Mesenchymal stem cell (in vitro differentiated cells and primary cell): Measurements from ENCODE around the gene PARD3.

Experiments used
- DNase-seq: peaks from one replicate; pipeline ENCODE4 v3.0.0-alpha.2; 2013
- H2AFZ ChIP-seq: one replicate; pipeline ENCODE4 v1.6.1; 2013; ENCODE audit warnings: low read depth, mild to moderate bottlenecking, control low read depth, inconsistent platforms, low read length, moderate library complexity
- H2AK5ac ChIP-seq: 2 replicates; pipeline ENCODE4 v1.6.1; 2013; ENCODE audit warnings: low read length, moderate library complexity, mild to moderate bottlenecking, inconsistent platforms; ENCODE audit not compliant: severe bottlenecking
- H2BK120ac ChIP-seq: one replicate; pipeline ENCODE4 v1.6.1; 2013; ENCODE audit warnings: low read depth, mild to moderate bottlenecking, inconsistent platforms, low read length, moderate library complexity
- H2BK12ac ChIP-seq, 2 experiments: one replicate each; pipeline ENCODE4 v1.6.1; 2013; ENCODE audit warnings: inconsistent platforms in 2 of 2, low read length in 2 of 2, mild to moderate bottlenecking in 2 of 2, moderate library complexity in 2 of 2, control low read depth in 1 of 2
- H2BK15ac ChIP-seq: one replicate; pipeline ENCODE4 v1.6.1; 2013; ENCODE audit warnings: mild to moderate bottlenecking, low read depth, inconsistent platforms; ENCODE audit not compliant: poor library complexity, severe bottlenecking
- H2BK5ac ChIP-seq: 2 replicates; pipeline ENCODE4 v1.6.1; 2013; ENCODE audit warnings: low read depth, mild to moderate bottlenecking, low read length, control low read depth, inconsistent platforms; ENCODE audit not compliant: poor library complexity, severe bottlenecking
- H3K14ac ChIP-seq, 2 experiments: one replicate each; pipeline ENCODE4 v1.6.1; 2013; ENCODE audit warnings: inconsistent platforms in 2 of 2, low read length in 2 of 2, control low read depth in 1 of 2, mild to moderate bottlenecking in 1 of 2, moderate library complexity in 1 of 2
- H3K18ac ChIP-seq, 2 experiments: one replicate each; pipeline ENCODE4 v1.6.1; 2013; ENCODE audit warnings: inconsistent platforms in 2 of 2, low read length in 2 of 2, control low read depth in 1 of 2, low read depth in 1 of 2, mild to moderate bottlenecking in 1 of 2
- H3K23ac ChIP-seq, 2 experiments: one replicate each; pipeline ENCODE4 v1.6.1; 2013; ENCODE audit warnings: inconsistent platforms in 2 of 2, low read length in 2 of 2, mild to moderate bottlenecking in 2 of 2, moderate library complexity in 2 of 2, control low read depth in 1 of 2
- H3K27ac ChIP-seq: 2 replicates; pipeline ENCODE4 v1.5.1; 2013; ENCODE audit warnings: mild to moderate bottlenecking, moderate library complexity, low read length, control low read depth, inconsistent platforms; ENCODE audit not compliant: poor library complexity, severe bottlenecking
- H3K27me3 ChIP-seq, 2 experiments: 2 replicates each; pipeline versions ENCODE4 v1.6.1 to v1.7.0; 2013; ENCODE audit warnings: low read length in 2 of 2, mild to moderate bottlenecking in 2 of 2, moderate library complexity in 2 of 2, control low read depth in 1 of 2, inconsistent platforms in 1 of 2; ENCODE audit not compliant: control insufficient read depth in 1 of 2, insufficient read depth in 1 of 2
- H3K36me3 ChIP-seq, 2 experiments: 2 replicates each; pipeline versions ENCODE4 v1.6.1 to v1.7.0; 2013; ENCODE audit warnings: low read length in 2 of 2, control low read depth in 1 of 2, inconsistent platforms in 1 of 2, low read depth in 1 of 2, mild to moderate bottlenecking in 1 of 2; ENCODE audit not compliant: insufficient read depth in 2 of 2, control insufficient read depth in 1 of 2
- H3K4ac ChIP-seq, 2 experiments: one replicate each; pipeline ENCODE4 v1.6.1; 2013; ENCODE audit warnings: inconsistent platforms in 2 of 2, low read length in 2 of 2, mild to moderate bottlenecking in 2 of 2, moderate library complexity in 2 of 2, control low read depth in 1 of 2, low read depth in 1 of 2
- H3K4me1 ChIP-seq: 2 replicates; pipeline ENCODE4 v1.6.1; 2013; ENCODE audit warnings: low read depth, low read length, control low read depth; ENCODE audit not compliant: control insufficient read depth, insufficient read depth
- H3K4me2 ChIP-seq: 2 replicates; pipeline ENCODE4 v1.6.1; 2013; ENCODE audit warnings: low read length, mild to moderate bottlenecking, inconsistent platforms; ENCODE audit not compliant: poor library complexity, severe bottlenecking
- H3K4me3 ChIP-seq, 2 experiments: 2 replicates each; pipeline versions ENCODE4 v1.5.1 to v1.7.0; 2013; ENCODE audit warnings: low read length in 2 of 2, mild to moderate bottlenecking in 2 of 2, control low read depth in 1 of 2, low read depth in 1 of 2; ENCODE audit not compliant: insufficient read depth in 1 of 2
- H3K79me1 ChIP-seq: replicated peaks from 2 replicates; pipeline ENCODE4 v1.6.1; 2013; ENCODE audit warnings: mild to moderate bottlenecking, control low read depth, low read length, inconsistent platforms; ENCODE audit not compliant: poor library complexity, severe bottlenecking
- H3K9ac ChIP-seq: 2 replicates; pipeline ENCODE4 v1.7.0; 2013; ENCODE audit warnings: mild to moderate bottlenecking, low read length, moderate library complexity
- H3K9me3 ChIP-seq: 2 replicates; pipeline ENCODE4 v1.7.0; 2013; ENCODE audit warnings: mild to moderate bottlenecking, low read length; ENCODE audit not compliant: control insufficient read depth
- H4K8ac ChIP-seq: one replicate; pipeline ENCODE4 v1.6.1; 2013; ENCODE audit warnings: inconsistent platforms, mild to moderate bottlenecking, low read length, moderate library complexity
- H4K91ac ChIP-seq: one replicate; pipeline ENCODE4 v1.6.1; 2013; ENCODE audit warnings: mild to moderate bottlenecking, low read length, inconsistent platforms
- WGBS: methylation state at CpG from one replicate; pipeline ENCODE4 v1.1.7; 2013; ENCODE audit warnings: mixed read lengths; 5-methylcytosine and 5-hydroxymethylcytosine counted together

The PARD3 gene

DNA sequence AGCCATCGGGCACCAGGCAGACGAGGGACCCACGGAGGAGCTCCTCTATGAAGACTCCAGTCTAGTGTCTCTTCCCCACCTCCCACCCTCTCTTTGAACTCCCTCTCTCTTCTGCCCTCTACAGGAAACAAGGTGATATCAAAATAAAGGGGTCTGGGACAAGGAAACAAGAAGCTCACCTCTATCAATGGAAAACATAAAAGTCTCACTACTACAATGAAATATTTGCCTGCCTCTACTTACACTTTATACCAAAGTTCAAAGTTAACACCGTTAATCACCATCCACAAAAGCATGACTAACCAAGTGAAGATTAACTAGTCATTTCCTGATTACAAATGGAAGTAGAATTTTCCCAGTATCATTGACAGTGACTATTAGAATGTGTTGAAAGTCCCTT is 82.2 kb downstream of the PARD3 start:
- Histone ChIP-seq H3K79me1 (no peaks in the 10 kb centered on the region), H2BK120ac (no peak overlapping the region), H3K4me1 (peaks cover 21% of the 10 kb centered on the region), H2BK15ac (no peak overlapping the region), H3K23ac (no peak overlapping the region), H3K9ac (no peak overlapping the region), H3K4me2 (no peak overlapping the region), H3K4me3 (no peak overlapping the region), H3K27ac (peak overlapping the region; percentile 95), H2AFZ (no peak overlapping the region), H3K14ac (no peak overlapping the region), H4K91ac (no peak overlapping the region), H2AK5ac (peak overlapping the region; percentile 93), H3K18ac (peak overlapping the region in 1 of 2 experiments; percentile 89), H3K9me3 (no peaks in the 10 kb centered on the region), H3K4ac (peak overlapping the region in 1 of 2 experiments; percentile 71), H3K27me3 (no peaks in the 10 kb centered on the region), H2BK12ac (no peak overlapping the region), H2BK5ac (peak overlapping the region; percentile 71), H3K36me3 (no peaks in the 10 kb centered on the region), H4K8ac (peak overlapping the region; percentile 84)
- 77% methylated on average over 3 of the region's 4 CpGs for WGBS
- DNase-seq, result peak; percentile 66

GRCh38 chr10:34731885-34732701 is 83.0 kb downstream of the PARD3 start:
- Histone ChIP-seq H3K79me1 (no peaks in the 10 kb centered on the region), H2BK12ac (no peak overlapping the region), H2AK5ac (peak overlapping the region; percentile 10), H2BK5ac (peak overlapping the region; percentile 71), H3K4me3 (peak overlapping the region in 1 of 2 experiments; percentile 11), H3K27me3 (no peaks in the 10 kb centered on the region), H3K9ac (no peak overlapping the region), H2BK120ac (no peak overlapping the region), H3K36me3 (no peaks in the 10 kb centered on the region), H3K9me3 (no peaks in the 10 kb centered on the region), H4K8ac (no peak overlapping the region), H4K91ac (no peak overlapping the region), H3K4me2 (no peak overlapping the region), H2AFZ (no peak overlapping the region), H3K18ac (no peak overlapping the region), H3K4ac (no peak overlapping the region), H3K4me1 (peaks cover 19% of the 10 kb centered on the region), H3K14ac (no peak overlapping the region), H3K23ac (no peak overlapping the region), H2BK15ac (no peak overlapping the region), H3K27ac (peak overlapping the region; percentile 95)
- 46% methylated on average over 6 of the region's 7 CpGs for WGBS
- peak; percentile 56 for DNase-seq

- WGBS, result 70% methylated on average over 2 of the region's 2 CpGs
- no peaks in the 10 kb centered on the region for H3K9me3 ChIP-seq
Observed at GRCh38 chr10:34731213-34731612, 83.9 kb downstream of the PARD3 start.

DNA sequence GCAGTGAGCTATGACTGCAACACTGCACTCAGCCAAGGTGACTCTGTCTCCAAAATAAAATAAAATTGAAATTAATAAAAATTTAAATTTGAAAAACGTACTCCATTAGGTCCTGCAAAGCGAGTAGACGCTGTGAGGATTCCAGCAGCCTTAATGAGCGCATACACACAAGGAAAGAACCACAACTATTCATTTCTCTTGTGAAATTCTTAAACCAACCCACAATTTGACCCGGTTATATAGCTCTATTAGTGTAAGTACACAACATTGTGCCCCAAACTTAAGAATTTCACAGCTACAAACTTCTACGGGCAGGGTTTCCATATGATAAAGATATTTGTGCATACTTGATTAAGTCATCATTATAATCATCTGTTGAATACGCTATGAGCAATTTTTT is 84.4 kb downstream of the PARD3 start:
- Histone ChIP-seq H3K4me1 (peaks cover 22% of the 10 kb centered on the region), H2BK15ac (no peak overlapping the region), H3K23ac (no peak overlapping the region), H3K79me1 (no peaks in the 10 kb centered on the region), H3K27ac (peak overlapping the region; percentile 68), H2AK5ac (peak overlapping the region; percentile 82), H3K9ac (no peak overlapping the region), H2BK12ac (no peak overlapping the region), H2BK5ac (no peak overlapping the region), H3K9me3 (no peaks in the 10 kb centered on the region), H3K36me3 (no peaks in the 10 kb centered on the region), H3K14ac (no peak overlapping the region), H4K91ac (no peak overlapping the region), H3K18ac (no peak overlapping the region), H2BK120ac (no peak overlapping the region), H2AFZ (no peak overlapping the region), H3K4me3 (no peak overlapping the region), H4K8ac (no peak overlapping the region), H3K4ac (no peak overlapping the region), H3K27me3 (no peaks in the 10 kb centered on the region), H3K4me2 (no peak overlapping the region)
- WGBS, result 94% methylated on average over 5 of the region's 7 CpGs
- no peak for DNase-seq

More at GRCh38 chr10:34731213-34731612, 83.9 kb downstream of the PARD3 start:
- peak overlapping the region; percentile 69 for H3K27ac ChIP-seq
- no peak overlapping the region for H4K8ac ChIP-seq
- no peak overlapping the region for H4K91ac ChIP-seq
- DNase-seq, result no peak
- H3K9ac ChIP-seq, result no peak overlapping the region
- no peak overlapping the region for H3K18ac ChIP-seq
- no peak overlapping the region for H3K14ac ChIP-seq
- no peaks in the 10 kb centered on the region for H3K27me3 ChIP-seq
- no peaks in the 10 kb centered on the region for H3K36me3 ChIP-seq
- H3K79me1 ChIP-seq, result no peaks in the 10 kb centered on the region
- H2BK12ac ChIP-seq, result no peak overlapping the region
- no peak overlapping the region for H3K23ac ChIP-seq
- no peak overlapping the region for H2BK120ac ChIP-seq
- no peak overlapping the region for H2BK5ac ChIP-seq
- no peak overlapping the region for H2AFZ ChIP-seq
- H3K4me3 ChIP-seq, result no peak overlapping the region
- H3K4me1 ChIP-seq, result peaks cover 22% of the 10 kb centered on the region
- no peak overlapping the region for H2AK5ac ChIP-seq
- no peak overlapping the region for H3K4ac ChIP-seq
- no peak overlapping the region for H3K4me2 ChIP-seq
- H2BK15ac ChIP-seq, result no peak overlapping the region
